GM19351 (cell line): ENCODE measurements around the gene FMOD.
"Not testable (repeated sequence)": the region's sequence is repeated elsewhere in the genome, so short reads cannot be mapped to it uniquely, and the experiment has no call there.

Source experiments
- ATAC-seq: cut with Tn5 transposase; IDR thresholded peaks from one replicate; pipeline ENCODE4 v1.9.1; 2021; ENCODE audit warnings: mild to moderate bottlenecking, moderate library complexity; ENCODE audit not compliant: unreplicated experiment

FMOD gene

GRCh38 chr1:203326830-203327683 lies 23.9 kb downstream of the FMOD start:
- peak; percentile 70 for ATAC-seq

GRCh38 chr1:203325418-203326091 lies 25.4 kb downstream of the FMOD start:
- no peak for ATAC-seq

GRCh38 chr1:203325026-203325417 lies 25.9 kb downstream of the FMOD start:
- peak; percentile 29 for ATAC-seq

GRCh38 chr1:203324105-203325025 lies 26.6 kb downstream of the FMOD start:
- no peak for ATAC-seq

GRCh38 chr1:203323587-203323986 lies 27.3 kb downstream of the FMOD start:
- ATAC-seq: no peak

- no peak for ATAC-seq
Measured at GRCh38 chr1:203322500-203323179, 28.3 kb downstream of the FMOD start.

GRCh38 chr1:203321273-203322052 lies 29.5 kb downstream of the FMOD start:
- ATAC-seq: no peak

GRCh38 chr1:203320591-203321272 lies 30.2 kb downstream of the FMOD start:
- peak; percentile 72 for ATAC-seq

GRCh38 chr1:203318229-203318517 lies 32.7 kb downstream of the FMOD start:
- no peak for ATAC-seq

GRCh38 chr1:203317429-203318228 lies 33.3 kb downstream of the FMOD start:
- ATAC-seq: no peak

GRCh38 chr1:203316626-203317093 lies 34.3 kb downstream of the FMOD start:
- no peak for ATAC-seq

GRCh38 chr1:203314025-203314759 lies 36.7 kb downstream of the FMOD start:
- not testable (repeated sequence) for ATAC-seq

- ATAC-seq: no peak
Measured at GRCh38 chr1:203311368-203312301, 39.3 kb downstream of the FMOD start.

- no peak for ATAC-seq
Measured at GRCh38 chr1:203308923-203309331, 42.0 kb downstream of the FMOD start.

GRCh38 chr1:203308328-203308922 lies 42.5 kb downstream of the FMOD start:
- ATAC-seq: no peak

GRCh38 chr1:203307641-203308126 lies 43.2 kb downstream of the FMOD start:
- ATAC-seq: no peak
